BE2C (cell line): ENCODE results near the gene ETF1.

Source experiments
- DNase-seq: peaks from one replicate; pipeline ENCODE4 v3.0.0-alpha.2; 2020
- H3K27me3 ChIP-seq: fragments of 250-450 bp; sonication (Bioruptor Pico); 2 replicates; pipeline ENCODE4 v1.5.1; 2020; ENCODE audit warnings: mild to moderate bottlenecking
- H3K36me3 ChIP-seq: fragments of 250-450 bp; sonication (Bioruptor Pico); 2 replicates; pipeline ENCODE4 v1.5.1; 2020; ENCODE audit warnings: mild to moderate bottlenecking
- H3K4me1 ChIP-seq: fragments of 250-450 bp; sonication (Bioruptor Pico); 2 replicates; pipeline ENCODE4 v1.5.1; 2020
- H3K4me3 ChIP-seq: 2 replicates; pipeline ENCODE4 v1.5.1; 2011; ENCODE audit warnings: low read depth, low read length
- H3K9me3 ChIP-seq: fragments of 250-450 bp; sonication (Bioruptor Pico); 2 replicates; pipeline ENCODE4 v1.5.1; 2020
- CTCF ChIP-seq: IDR thresholded peaks from 2 replicates; pipeline ENCODE4 v1.5.1; 2012; ENCODE audit warnings: mild to moderate bottlenecking, low read depth, low read length

Gene ETF1

GRCh38 chr5:138538943-138539627 lies 4.0 kb downstream of the ETF1 start:
- H3K4me1 ChIP-seq, result peaks cover 4% of the 10 kb centered on the region
- H3K9me3 ChIP-seq, result no peaks in the 10 kb centered on the region
- H3K27me3 ChIP-seq, result no peaks in the 10 kb centered on the region
- TF ChIP-seq CTCF, result no peak
- no peak overlapping the region for H3K4me3 ChIP-seq
- no peak for DNase-seq
- H3K36me3 ChIP-seq, result peaks cover 65% of the 10 kb centered on the region

- H3K9me3 ChIP-seq, result no peaks in the 10 kb centered on the region
- DNase-seq, result no peak
- no peaks in the 10 kb centered on the region for H3K27me3 ChIP-seq
- H3K4me3 ChIP-seq, result no peak overlapping the region
- H3K36me3 ChIP-seq, result peaks cover 71% of the 10 kb centered on the region
- H3K4me1 ChIP-seq, result peaks cover 4% of the 10 kb centered on the region
- peak; percentile 48 for TF ChIP-seq CTCF
Observed at GRCh38 chr5:138536665-138537315, 6.2 kb downstream of the ETF1 start.

- H3K9me3 ChIP-seq, result no peaks in the 10 kb centered on the region
- no peak for TF ChIP-seq CTCF
- no peaks in the 10 kb centered on the region for H3K27me3 ChIP-seq
- H3K36me3 ChIP-seq, result peaks cover 73% of the 10 kb centered on the region
- H3K4me3 ChIP-seq, result no peak overlapping the region
- no peak for DNase-seq
- H3K4me1 ChIP-seq, result peaks cover 4% of the 10 kb centered on the region
Observed at GRCh38 chr5:138536215-138536614, 6.8 kb downstream of the ETF1 start.

GRCh38 chr5:138533973-138534941 lies 8.8 kb downstream of the ETF1 start:
- no peak for DNase-seq
- TF ChIP-seq CTCF, result no peak
- Histone ChIP-seq H3K4me1 (no peaks in the 10 kb centered on the region; the same call in 1 of the 2 replicates), H3K36me3 (peaks cover 65% of the 10 kb centered on the region), H3K27me3 (no peaks in the 10 kb centered on the region), H3K9me3 (no peaks in the 10 kb centered on the region), H3K4me3 (no peak overlapping the region)

- H3K4me1 ChIP-seq, result no peaks in the 10 kb centered on the region
- no peak for DNase-seq
- H3K27me3 ChIP-seq, result no peaks in the 10 kb centered on the region
- no peak for TF ChIP-seq CTCF
- peaks cover 57% of the 10 kb centered on the region for H3K36me3 ChIP-seq
- no peaks in the 10 kb centered on the region for H3K9me3 ChIP-seq
- no peak overlapping the region for H3K4me3 ChIP-seq
Observed at GRCh38 chr5:138529812-138530211, 13.2 kb downstream of the ETF1 start.
